Left ventricle myocardium inferior (tissue), 1 donor: ENCODE measurements around the gene MYO5B. TPM values are rescaled to one million over a fixed set of nuclear protein-coding genes. Genes with fewer than 3 reads are reported as not detected.

Source experiments
- DNase-seq: peaks from one replicate; pipeline ENCODE4 v3.0.0-alpha.2; 2020
- H3K27ac ChIP-seq: fragments of 200-600 bp; replicated peaks from 2 replicates; pipeline ENCODE4 v1.8.0; 2021
- H3K27me3 ChIP-seq: fragments of 200-600 bp; 2 replicates; pipeline ENCODE4 v1.8.0; 2021; ENCODE audit warnings: low read depth
- H3K36me3 ChIP-seq: fragments of 200-600 bp; 2 replicates; pipeline ENCODE4 v1.8.0; 2021
- H3K4me1 ChIP-seq: fragments of 200-600 bp; 2 replicates; pipeline ENCODE4 v1.8.0; 2021
- H3K4me3 ChIP-seq: fragments of 200-600 bp; 2 replicates; pipeline ENCODE4 v1.8.0; 2021; ENCODE audit warnings: mild to moderate bottlenecking, moderate library complexity
- H3K9me3 ChIP-seq: fragments of 200-600 bp; replicated peaks from 2 replicates; pipeline ENCODE4 v1.8.0; 2021
- intact Hi-C: fragments of 100-400 bp; cut with micrococcal nuclease; formaldehyde crosslinking; loops from one replicate; pipeline ENCODE4 v1.11.0; 2022
- total RNA-seq: library from RNA; stranded (reverse); fragmentation: NEBNext Ultra II Directional; extraction: Animal tissue kit (Norgen Biotek cat#: 25700); gene quantifications from one replicate; pipeline ENCODE4 v1.2.1, GENCODE V29; 2021
- TF ChIP-seq, protein P1 (sequence below): fragments of 200-600 bp; IDR thresholded peaks from 2 replicates; pipeline ENCODE4 v1.8.0; 2021; ENCODE audit warnings: antibody characterized with exemption, mild to moderate bottlenecking, borderline replicate concordance
- donor health status: DM: no; HTN: yes; CAD: no; lungs with severe emphysema.

MYO5B gene
- total RNA-seq, 1 donor from 2014 or later = 0.44 TPM

DNA sequence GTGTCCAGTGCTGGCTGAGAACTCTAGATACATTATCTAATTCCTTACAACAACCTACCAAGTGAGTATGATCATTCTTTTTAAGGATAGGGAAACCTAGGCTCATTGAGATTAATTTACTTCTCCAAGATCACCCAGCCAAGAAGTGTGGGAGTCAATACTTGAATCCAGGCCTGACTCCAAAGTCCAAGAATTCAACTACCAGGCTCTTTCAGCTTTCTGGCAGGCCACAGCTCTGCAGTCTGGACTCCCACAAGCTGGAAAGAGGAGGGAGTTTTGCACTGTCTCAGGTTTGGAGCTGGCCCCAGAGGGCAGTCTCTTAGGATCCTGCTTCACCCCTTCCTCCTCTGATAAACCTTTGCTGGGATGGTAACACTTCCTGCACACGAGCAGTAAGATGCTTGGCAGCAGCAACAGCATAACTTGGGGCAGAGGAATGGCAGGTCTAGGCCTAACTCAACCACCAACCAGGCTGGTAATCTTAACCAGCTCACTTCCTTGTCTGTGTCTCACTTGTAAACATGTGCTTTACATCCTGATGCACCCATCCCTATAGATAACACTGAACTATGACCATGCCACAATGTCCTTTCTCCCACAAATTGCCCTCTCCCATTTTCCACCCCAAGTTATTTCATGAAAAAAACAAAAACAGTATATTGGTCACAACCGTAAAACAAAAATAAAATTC is 270.5 kb downstream of the MYO5B start:
- no peaks in the 10 kb centered on the region for H3K9me3 ChIP-seq
- H3K4me1 ChIP-seq = no peaks in the 10 kb centered on the region
- TF ChIP-seq, protein P1, sequence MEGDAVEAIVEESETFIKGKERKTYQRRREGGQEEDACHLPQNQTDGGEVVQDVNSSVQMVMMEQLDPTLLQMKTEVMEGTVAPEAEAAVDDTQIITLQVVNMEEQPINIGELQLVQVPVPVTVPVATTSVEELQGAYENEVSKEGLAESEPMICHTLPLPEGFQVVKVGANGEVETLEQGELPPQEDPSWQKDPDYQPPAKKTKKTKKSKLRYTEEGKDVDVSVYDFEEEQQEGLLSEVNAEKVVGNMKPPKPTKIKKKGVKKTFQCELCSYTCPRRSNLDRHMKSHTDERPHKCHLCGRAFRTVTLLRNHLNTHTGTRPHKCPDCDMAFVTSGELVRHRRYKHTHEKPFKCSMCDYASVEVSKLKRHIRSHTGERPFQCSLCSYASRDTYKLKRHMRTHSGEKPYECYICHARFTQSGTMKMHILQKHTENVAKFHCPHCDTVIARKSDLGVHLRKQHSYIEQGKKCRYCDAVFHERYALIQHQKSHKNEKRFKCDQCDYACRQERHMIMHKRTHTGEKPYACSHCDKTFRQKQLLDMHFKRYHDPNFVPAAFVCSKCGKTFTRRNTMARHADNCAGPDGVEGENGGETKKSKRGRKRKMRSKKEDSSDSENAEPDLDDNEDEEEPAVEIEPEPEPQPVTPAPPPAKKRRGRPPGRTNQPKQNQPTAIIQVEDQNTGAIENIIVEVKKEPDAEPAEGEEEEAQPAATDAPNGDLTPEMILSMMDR = no peak
- no peak overlapping the region for H3K27ac ChIP-seq
- H3K36me3 ChIP-seq = no peaks in the 10 kb centered on the region
- DNase-seq = no peak
- no peak overlapping the region for H3K4me3 ChIP-seq
- intact Hi-C loops = no loop called here
- peaks cover 84% of the 10 kb centered on the region for H3K27me3 ChIP-seq

DNA sequence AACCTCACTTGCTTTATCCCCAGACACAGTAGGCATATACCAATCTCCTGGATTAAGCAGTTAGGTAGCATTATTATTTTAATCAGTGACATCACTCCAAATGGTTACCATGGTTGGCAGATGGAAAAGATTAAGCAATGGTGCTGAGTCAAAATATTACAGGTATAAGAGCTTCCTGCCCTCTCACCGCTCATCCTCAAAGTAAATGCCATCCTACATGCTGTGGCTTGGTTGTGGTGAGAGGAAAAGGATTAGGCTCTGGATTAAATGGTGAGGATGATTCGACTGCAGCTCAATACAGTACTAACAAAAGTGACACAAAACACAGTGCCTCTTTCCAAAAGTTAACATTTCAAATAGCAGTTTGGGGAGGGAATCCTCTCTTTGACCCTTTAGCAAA is 272.7 kb downstream of the MYO5B start:
- no peak for DNase-seq
- Histone ChIP-seq H3K4me3 (no peak overlapping the region), H3K27me3 (peaks cover 97% of the 10 kb centered on the region), H3K27ac (no peak overlapping the region), H3K36me3 (no peaks in the 10 kb centered on the region), H3K9me3 (no peaks in the 10 kb centered on the region), H3K4me1 (no peaks in the 10 kb centered on the region)
- intact Hi-C loops = no loop called here
- TF ChIP-seq, protein P1 = no peak

DNA sequence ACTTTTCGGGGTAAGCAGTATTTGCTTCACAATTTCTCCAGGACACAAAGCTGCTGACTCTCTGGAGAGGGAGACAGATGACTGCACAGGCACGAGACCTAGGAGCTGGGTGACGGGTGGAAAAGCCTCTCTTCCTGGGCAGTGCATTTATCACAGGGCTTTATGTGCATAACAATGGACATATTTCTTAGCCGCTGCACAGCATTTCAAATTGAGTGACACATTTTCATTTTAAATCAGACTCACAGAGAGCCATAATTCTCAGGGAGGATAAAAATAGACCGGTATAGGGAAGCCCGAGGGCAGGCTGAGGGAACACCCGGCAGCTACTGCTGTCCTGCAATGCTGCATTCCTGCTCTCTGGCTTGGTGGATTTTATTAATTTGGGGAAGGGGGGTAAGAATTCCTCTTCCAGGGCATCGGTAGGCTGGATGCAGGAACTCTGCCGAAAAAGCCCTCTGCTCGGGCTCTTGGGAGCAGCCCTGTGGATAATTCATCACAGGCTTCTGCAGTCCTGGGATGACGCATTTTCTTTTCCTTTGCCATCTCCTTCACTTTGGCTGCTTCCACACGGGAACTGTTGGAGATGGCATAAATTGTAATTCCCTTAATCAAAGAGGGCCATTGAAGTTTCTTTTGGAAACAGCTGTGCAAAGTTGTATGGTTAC is 273.5 kb downstream of the MYO5B start:
- TF ChIP-seq, protein P1 = no peak
- intact Hi-C loops = no loop called here
- Histone ChIP-seq H3K4me3 (no peak overlapping the region), H3K27ac (no peak overlapping the region), H3K27me3 (peaks cover 98% of the 10 kb centered on the region), H3K9me3 (no peaks in the 10 kb centered on the region), H3K4me1 (no peaks in the 10 kb centered on the region), H3K36me3 (no peaks in the 10 kb centered on the region)
- DNase-seq = no peak

DNA sequence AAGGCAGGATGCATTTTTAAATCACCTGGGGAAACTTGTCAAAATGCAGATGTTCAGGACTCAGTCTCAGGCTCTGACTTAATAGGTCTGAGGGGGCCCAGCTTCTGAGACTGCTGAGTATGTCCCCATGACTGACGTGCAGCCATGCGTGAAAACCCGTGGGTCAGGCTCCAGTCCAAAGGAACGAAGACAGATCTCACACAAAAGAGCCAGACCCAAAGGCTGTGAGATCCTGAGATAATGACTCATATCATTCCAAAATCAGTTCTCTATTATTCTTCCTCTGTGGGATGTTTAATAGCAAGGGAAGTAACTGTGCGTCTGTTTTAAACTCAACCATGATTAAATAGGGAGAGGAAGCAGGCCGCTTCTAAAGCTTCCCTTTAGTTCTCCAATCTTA is 274.2 kb downstream of the MYO5B start:
- no peaks in the 10 kb centered on the region for H3K4me1 ChIP-seq
- DNase-seq = no peak
- H3K9me3 ChIP-seq = no peaks in the 10 kb centered on the region
- no peaks in the 10 kb centered on the region for H3K36me3 ChIP-seq
- peaks cover 95% of the 10 kb centered on the region for H3K27me3 ChIP-seq
- intact Hi-C loops = no loop called here
- TF ChIP-seq, protein P1 = no peak
- H3K4me3 ChIP-seq = no peak overlapping the region
- H3K27ac ChIP-seq = no peak overlapping the region

DNA sequence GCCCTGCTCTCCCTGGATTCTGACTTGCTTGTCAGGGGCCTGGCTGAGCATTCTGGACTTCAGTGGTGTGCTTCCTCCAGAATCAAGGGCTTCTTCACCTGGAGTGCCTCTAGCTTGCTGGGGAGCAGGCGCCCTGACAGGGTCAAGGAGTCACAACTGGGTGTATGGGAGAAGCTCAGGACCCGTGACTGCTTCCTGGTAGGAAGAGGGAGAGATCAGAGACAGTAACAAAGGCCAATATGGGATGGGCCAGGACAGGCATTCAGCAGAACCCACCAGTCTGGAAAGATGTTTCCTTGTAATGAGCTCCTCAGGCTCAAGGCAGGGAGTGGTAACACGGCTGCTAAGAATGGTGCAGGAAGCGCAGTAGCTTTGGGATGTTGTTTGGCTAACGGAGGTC is 277.2 kb downstream of the MYO5B start:
- intact Hi-C loops = no loop called here
- H3K36me3 ChIP-seq = no peaks in the 10 kb centered on the region
- TF ChIP-seq, protein P1 = no peak
- H3K9me3 ChIP-seq = no peaks in the 10 kb centered on the region
- H3K27ac ChIP-seq = no peak overlapping the region
- H3K27me3 ChIP-seq = peaks cover 80% of the 10 kb centered on the region
- H3K4me1 ChIP-seq = no peaks in the 10 kb centered on the region
- H3K4me3 ChIP-seq = no peak overlapping the region
- DNase-seq = no peak
